AG10803 (cell line): Measurements from ENCODE around the gene C2CD4D.

Experiments
- DNase-seq: peaks from one replicate; pipeline ENCODE4 v3.0.0; 2010; ENCODE audit warnings: low read depth
- H3K4me3 ChIP-seq: 2 replicates; pipeline ENCODE4 v1.5.1; 2011; ENCODE audit warnings: mild to moderate bottlenecking, low read length, control low read depth
- CTCF ChIP-seq: conservative IDR thresholded peaks from 2 replicates; pipeline ENCODE4 v1.5.1; 2011; ENCODE audit warnings: mild to moderate bottlenecking, low read length, control low read depth, inconsistent platforms

Gene C2CD4D

GRCh38 chr1:151832318-151832980 is 7.2 kb downstream of the C2CD4D start:
- no peak overlapping the region for H3K4me3 ChIP-seq
- DNase-seq, result peak; percentile 69
- TF ChIP-seq CTCF, result no peak

GRCh38 chr1:151831605-151832004 is 8.0 kb downstream of the C2CD4D start, which contains the start of gene RORC:
Gene RORC, minus strand, starts transcription at chr1:151831802. Its CDS starts 38 bp downstream, at chr1:151831764.
- no peak within 1 kb of the TSS for H3K4me3 ChIP-seq
- TF ChIP-seq CTCF, result no peak
- DNase-seq, result no peak

- no peak for DNase-seq
- TF ChIP-seq CTCF, result no peak
- no peak overlapping the region for H3K4me3 ChIP-seq
Measured at GRCh38 chr1:151831256-151831591, 8.4 kb downstream of the C2CD4D start.

- no peak for TF ChIP-seq CTCF
- H3K4me3 ChIP-seq, result no peak overlapping the region
- DNase-seq, result no peak
Measured at GRCh38 chr1:151830055-151830454, 9.6 kb downstream of the C2CD4D start.

- no peak for TF ChIP-seq CTCF
- H3K4me3 ChIP-seq, result no peak overlapping the region
- DNase-seq, result no peak
Measured at GRCh38 chr1:151829352-151830046, 10.1 kb downstream of the C2CD4D start.

- H3K4me3 ChIP-seq, result no peak overlapping the region
- DNase-seq, result no peak
- no peak for TF ChIP-seq CTCF
Measured at GRCh38 chr1:151828921-151829320, 10.7 kb downstream of the C2CD4D start.

- no peak for TF ChIP-seq CTCF
- DNase-seq, result no peak
- H3K4me3 ChIP-seq, result no peak overlapping the region
Measured at GRCh38 chr1:151827853-151828252, 11.8 kb downstream of the C2CD4D start.
